ENCODE measurements around the gene UBC. TPM values are rescaled to one million over a fixed set of nuclear protein-coding genes. Genes with fewer than 3 reads are reported as not detected.
"Not testable (repeated sequence)": the region's sequence is repeated elsewhere in the genome, so short reads cannot be mapped to it uniquely, and the experiment has no call there.

Gene UBC
- 960 TPM for total RNA-seq

GRCh38 chr12:124914392-124915238, at the start of gene UBC:
Gene UBC, minus strand, starts transcription at chr12:124914650. Its CDS starts 879 bp downstream, at chr12:124913771.
- peak; percentile 97 for DNase-seq

GRCh38 chr12:124963211-124963610, 48.8 kb upstream of the UBC start:
- DNase-seq = no peak

GRCh38 chr12:124961055-124961454, 46.6 kb upstream of the UBC start:
- DNase-seq = no peak

- DNase-seq = no peak
Measured at GRCh38 chr12:124956571-124956970, 42.1 kb upstream of the UBC start.

- no peak for DNase-seq
Measured at GRCh38 chr12:124954771-124955170, 40.3 kb upstream of the UBC start.

- DNase-seq = no peak
Measured at GRCh38 chr12:124953689-124954405, 39.4 kb upstream of the UBC start.

GRCh38 chr12:124952801-124953200, 38.4 kb upstream of the UBC start:
- no peak for DNase-seq

- no peak for DNase-seq
Measured at GRCh38 chr12:124952295-124952694, 37.8 kb upstream of the UBC start.

GRCh38 chr12:124949779-124950728, 35.6 kb upstream of the UBC start:
- DNase-seq = no peak

- no peak for DNase-seq
Measured at GRCh38 chr12:124949066-124949465, 34.6 kb upstream of the UBC start.

- peak; percentile 6 for DNase-seq
Measured at GRCh38 chr12:124947561-124948398, 33.3 kb upstream of the UBC start.

GRCh38 chr12:124947013-124947412, 32.6 kb upstream of the UBC start:
- DNase-seq = no peak

GRCh38 chr12:124946447-124946793, 32.0 kb upstream of the UBC start:
- DNase-seq = no peak

GRCh38 chr12:124941170-124941527, 26.7 kb upstream of the UBC start:
- DNase-seq = no peak

- DNase-seq = peak; percentile 93
Measured at GRCh38 chr12:124940393-124941169, 26.1 kb upstream of the UBC start.

GRCh38 chr12:124940143-124940392, 25.6 kb upstream of the UBC start:
- DNase-seq = no peak

- DNase-seq = peak; percentile 97
Measured at GRCh38 chr12:124939421-124940142, 25.1 kb upstream of the UBC start.

- DNase-seq = peak; percentile 87
Measured at GRCh38 chr12:124939079-124939420, 24.6 kb upstream of the UBC start.

GRCh38 chr12:124938587-124938986, 24.1 kb upstream of the UBC start:
- peak; percentile 78 for DNase-seq

GRCh38 chr12:124938108-124938507, 23.7 kb upstream of the UBC start:
- DNase-seq = no peak

- not testable (repeated sequence) for DNase-seq
Measured at GRCh38 chr12:124931528-124931927, 17.1 kb upstream of the UBC start.

Measured in tongue (tissue), 2 donors.